HG02763 (cell line): ENCODE data around the gene CRACDL.

Experiments used
- ATAC-seq: cut with Tn5 transposase; IDR thresholded peaks from one replicate; pipeline ENCODE4 v1.9.1; 2021; ENCODE audit warnings: mild to moderate bottlenecking, moderate library complexity; ENCODE audit not compliant: unreplicated experiment

CRACDL gene

GRCh38 chr2:98935777-98936352 is at the start of gene CRACDL:
Gene CRACDL (minus strand): TSS chr2:98936225. CDS start chr2:98846800, 89,425 bp downstream.
- ATAC-seq, result no peak

- ATAC-seq, result no peak
These were observed 39.6 kb upstream of the CRACDL start for GRCh38 chr2:98975611-98976010.

GRCh38 chr2:98972582-98973167 is 36.6 kb upstream of the CRACDL start:
- ATAC-seq, result no peak

- no peak for ATAC-seq
These were observed 23.9 kb upstream of the CRACDL start for GRCh38 chr2:98959810-98960507.

GRCh38 chr2:98952966-98953365 is 16.9 kb upstream of the CRACDL start:
- no peak for ATAC-seq

- ATAC-seq, result no peak
These were observed 13.1 kb upstream of the CRACDL start for GRCh38 chr2:98948956-98949739.

GRCh38 chr2:98947554-98947953 is 11.5 kb upstream of the CRACDL start:
- ATAC-seq, result no peak

GRCh38 chr2:98946855-98947254 is 10.8 kb upstream of the CRACDL start:
- ATAC-seq, result no peak

- ATAC-seq, result no peak
These were observed 8.8 kb upstream of the CRACDL start for GRCh38 chr2:98944775-98945174.

- ATAC-seq, result no peak
These were observed 4.1 kb upstream of the CRACDL start for GRCh38 chr2:98940102-98940501.

GRCh38 chr2:98937906-98938305 is 1.9 kb upstream of the CRACDL start:
- no peak for ATAC-seq

GRCh38 chr2:98936353-98937351 is 627 bp upstream of the CRACDL start:
- no peak for ATAC-seq

- ATAC-seq, result no peak
These were observed 784 bp downstream of the CRACDL start for GRCh38 chr2:98935111-98935770.

GRCh38 chr2:98932778-98933343 is 3.2 kb downstream of the CRACDL start:
- ATAC-seq, result no peak

GRCh38 chr2:98932164-98932563 is 3.9 kb downstream of the CRACDL start:
- ATAC-seq, result no peak

GRCh38 chr2:98931596-98931995 is 4.4 kb downstream of the CRACDL start:
- ATAC-seq, result no peak

- ATAC-seq, result no peak
These were observed 6.1 kb downstream of the CRACDL start for GRCh38 chr2:98929920-98930319.

GRCh38 chr2:98928242-98928641 is 7.8 kb downstream of the CRACDL start:
- ATAC-seq, result no peak

- ATAC-seq, result no peak
These were observed 9.0 kb downstream of the CRACDL start for GRCh38 chr2:98927027-98927426.

GRCh38 chr2:98926601-98927000 is 9.4 kb downstream of the CRACDL start:
- ATAC-seq, result no peak
